Hepatocyte (in vitro differentiated cells): Measurements from ENCODE around the gene RELT.

Source experiments
- CTCF ChIP-seq: fragments of 200-600 bp; sonication (generic); IDR thresholded peaks from 2 replicates; pipeline ENCODE4 v1.5.1; 2016; ENCODE audit warnings: antibody characterized with exemption, mild to moderate bottlenecking; ENCODE audit not compliant: poor library complexity
- EZH2 ChIP-seq: fragments of 200-600 bp; sonication (generic); IDR thresholded peaks from 2 replicates; pipeline ENCODE4 v1.6.1; 2016; ENCODE audit warnings: antibody characterized with exemption, mild to moderate bottlenecking, borderline replicate concordance

GRCh38 chr11:73389134-73389525 is 12.9 kb downstream of the RELT start:
- no peak for TF ChIP-seq CTCF
- no peak for TF ChIP-seq EZH2
